Prostate gland (tissue), 2 donors: Measurements from ENCODE around the gene CLIP4. TPM values are rescaled to one million over a fixed set of nuclear protein-coding genes. Genes with fewer than 3 reads are reported as not detected.

Source experiments
- DNase-seq: peaks from one replicate; pipeline ENCODE4 v3.0.0-alpha.2; 2019; ENCODE audit warnings: low spot score
- H3K27ac ChIP-seq, 2 donors: fragments of 200-600 bp; sonication (generic); 2 replicates each; pipeline ENCODE4 v1.5.1; 2017 to 2019
- H3K27me3 ChIP-seq: fragments of 200-600 bp; sonication (generic); replicated peaks from 2 replicates; pipeline ENCODE4 v1.5.1; 2019; ENCODE audit not compliant: insufficient read depth
- H3K36me3 ChIP-seq, 2 donors: fragments of 200-600 bp; sonication (generic); 1 replicate in 1 of 2; 2 replicates in 1 of 2; pipeline versions ENCODE4 v1.5.1 to v1.8.1; 2017 to 2019
- H3K4me1 ChIP-seq: fragments of 200-600 bp; sonication (generic); replicated peaks from 2 replicates; pipeline ENCODE4 v1.5.1; 2019
- H3K4me3 ChIP-seq, 2 donors: fragments of 200-600 bp; sonication (generic); 2 replicates each; pipeline ENCODE4 v1.5.1; 2017 to 2019
- H3K9me3 ChIP-seq: fragments of 200-600 bp; sonication (generic); 2 replicates; pipeline ENCODE4 v1.5.1; 2017
- POLR2A ChIP-seq: fragments of 450-650 bp; IDR thresholded peaks from one replicate; pipeline ENCODE4 v1.6.1; 2016; ENCODE audit warnings: antibody characterized with exemption, mild to moderate bottlenecking
- POLR2AphosphoS5 ChIP-seq: sonication (generic); formaldehyde crosslinking; IDR thresholded peaks from one replicate; pipeline ENCODE4 v1.6.1; 2017; ENCODE audit warnings: antibody characterized with exemption
- WGBS: methylation state at CpG from one replicate; pipeline ENCODE4 v1.1.5; 2018; 5-methylcytosine and 5-hydroxymethylcytosine counted together
- intact Hi-C: fragments of 100-400 bp; cut with DNase I; formaldehyde crosslinking; loops from one replicate; pipeline ENCODE4 v1.14.2; 2022
- total RNA-seq, 2 donors: library from RNA; depleted of rRNA; stranded (reverse); fragments of >200 nt; gene quantifications; one replicate each; pipeline ENCODE4 v1.1.0, GENCODE V29; 2016
- TF ChIP-seq, protein P1 (sequence below), 4 experiments: fragments of 200-600 bp in 2 of 4; fragments of 450-650 bp in 2 of 4; sonication (generic) in 2 of 4; IDR thresholded peaks; 1 replicate in 3 of 4; 2 replicates in 1 of 4; pipeline ENCODE4 v1.5.1; 2016 to 2019; ENCODE audit warnings: antibody characterized with exemption in 4 of 4, mild to moderate bottlenecking in 2 of 4, moderate library complexity in 2 of 4

Gene CLIP4
- total RNA-seq, 2 donors from 2014 or later: 26.1 to 30.3 TPM

DNA sequence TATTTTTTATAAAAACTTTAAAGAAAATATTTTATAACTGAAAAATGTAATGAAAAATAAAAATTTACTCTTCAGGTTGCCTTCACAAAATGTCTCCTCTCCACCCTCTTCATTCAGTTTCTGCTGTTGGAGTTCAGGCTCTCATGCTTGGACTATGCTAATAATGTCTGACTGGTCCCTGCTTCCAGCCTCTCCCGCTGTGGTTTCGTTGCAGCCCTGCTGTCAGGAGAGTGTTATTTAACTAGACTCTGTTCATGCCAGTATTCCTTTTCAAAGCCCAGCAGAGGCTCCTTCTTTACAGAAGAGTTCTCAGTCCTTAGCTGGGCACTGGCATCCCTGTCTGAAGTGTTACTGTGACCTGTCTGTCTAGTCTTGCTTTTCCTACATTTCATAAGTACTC, 40.4 kb downstream of the CLIP4 start:
- Histone ChIP-seq H3K36me3 (no peaks in the 10 kb centered on the region), H3K27me3 (no peaks in the 10 kb centered on the region), H3K27ac (no peak overlapping the region), H3K4me3 (no peak overlapping the region), H3K4me1 (no peaks in the 10 kb centered on the region), H3K9me3 (no peaks in the 10 kb centered on the region)
- DNase-seq: no peak
- no peak for TF ChIP-seq POLR2AphosphoS5
- TF ChIP-seq, protein P1, sequence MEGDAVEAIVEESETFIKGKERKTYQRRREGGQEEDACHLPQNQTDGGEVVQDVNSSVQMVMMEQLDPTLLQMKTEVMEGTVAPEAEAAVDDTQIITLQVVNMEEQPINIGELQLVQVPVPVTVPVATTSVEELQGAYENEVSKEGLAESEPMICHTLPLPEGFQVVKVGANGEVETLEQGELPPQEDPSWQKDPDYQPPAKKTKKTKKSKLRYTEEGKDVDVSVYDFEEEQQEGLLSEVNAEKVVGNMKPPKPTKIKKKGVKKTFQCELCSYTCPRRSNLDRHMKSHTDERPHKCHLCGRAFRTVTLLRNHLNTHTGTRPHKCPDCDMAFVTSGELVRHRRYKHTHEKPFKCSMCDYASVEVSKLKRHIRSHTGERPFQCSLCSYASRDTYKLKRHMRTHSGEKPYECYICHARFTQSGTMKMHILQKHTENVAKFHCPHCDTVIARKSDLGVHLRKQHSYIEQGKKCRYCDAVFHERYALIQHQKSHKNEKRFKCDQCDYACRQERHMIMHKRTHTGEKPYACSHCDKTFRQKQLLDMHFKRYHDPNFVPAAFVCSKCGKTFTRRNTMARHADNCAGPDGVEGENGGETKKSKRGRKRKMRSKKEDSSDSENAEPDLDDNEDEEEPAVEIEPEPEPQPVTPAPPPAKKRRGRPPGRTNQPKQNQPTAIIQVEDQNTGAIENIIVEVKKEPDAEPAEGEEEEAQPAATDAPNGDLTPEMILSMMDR (IDR thresholded peaks at IDR 0.05): no peak
- TF ChIP-seq POLR2A: no peak
- 74% methylated on average over 2 of the region's 2 CpGs for WGBS
- intact Hi-C loops: no loop called here

DNA sequence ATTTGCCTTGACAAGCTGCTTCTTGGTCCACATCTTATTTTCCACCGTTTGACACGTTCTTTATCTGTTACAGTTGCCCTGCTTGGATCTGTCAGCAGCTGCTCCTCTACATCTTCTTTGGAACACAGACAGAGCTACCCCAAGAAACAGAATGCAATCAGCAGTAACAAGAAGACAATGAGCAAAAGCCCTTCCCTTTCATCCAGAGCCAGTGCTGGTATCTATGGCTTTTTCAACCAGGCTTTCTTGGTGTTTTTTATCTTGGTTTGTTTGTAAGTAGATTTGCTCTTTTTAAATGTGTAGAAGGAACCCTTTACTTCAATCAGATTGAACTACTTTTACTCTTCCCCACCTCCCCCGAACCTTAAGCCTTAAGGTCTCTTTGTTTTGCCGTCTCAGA, 41.9 kb downstream of the CLIP4 start:
- TF ChIP-seq, protein P1 (IDR thresholded peaks at IDR 0.05): no peak
- TF ChIP-seq POLR2AphosphoS5 (no peak), POLR2A (no peak)
- 72% methylated on average over 4 of the region's 4 CpGs for WGBS

DNA sequence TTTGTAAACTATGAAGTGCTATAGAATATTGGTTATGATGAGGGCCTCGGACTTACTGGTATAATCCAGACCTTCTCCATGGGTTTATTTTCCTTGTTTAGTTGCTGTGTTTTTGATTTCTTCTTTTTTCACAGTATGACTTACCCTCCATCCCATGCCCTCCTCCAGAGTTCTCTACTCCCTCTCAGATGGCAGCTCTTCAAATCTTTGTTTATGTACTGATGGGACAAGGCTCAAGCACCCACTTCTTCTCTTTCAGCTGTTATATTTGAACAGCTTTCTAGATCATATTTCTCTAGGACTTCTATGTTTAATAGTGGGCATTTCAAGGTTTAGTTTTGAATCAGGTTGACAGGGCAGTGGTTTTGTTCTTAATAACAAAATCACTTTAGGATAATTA, 43.9 kb downstream of the CLIP4 start:
- no peak overlapping the region for H3K4me3 ChIP-seq
- WGBS: 40% methylated on average over 1 of the region's 1 CpG
- no peak overlapping the region for H3K27ac ChIP-seq
- no peaks in the 10 kb centered on the region for H3K36me3 ChIP-seq
- no peaks in the 10 kb centered on the region for H3K4me1 ChIP-seq
- intact Hi-C loops: no loop called here
- TF ChIP-seq, protein P1 (IDR thresholded peaks at IDR 0.05): no peak
- TF ChIP-seq POLR2A (no peak), POLR2AphosphoS5 (no peak)
- no peaks in the 10 kb centered on the region for H3K9me3 ChIP-seq
- DNase-seq: no peak
- no peaks in the 10 kb centered on the region for H3K27me3 ChIP-seq

More for the DNA sequence above, 41.9 kb downstream of the CLIP4 start:
- H3K27ac ChIP-seq: no peak overlapping the region
- intact Hi-C loops: no loop called here
- no peak overlapping the region for H3K4me3 ChIP-seq
- no peaks in the 10 kb centered on the region for H3K4me1 ChIP-seq
- no peaks in the 10 kb centered on the region for H3K27me3 ChIP-seq
- DNase-seq: no peak
- H3K36me3 ChIP-seq: no peaks in the 10 kb centered on the region
- H3K9me3 ChIP-seq: no peaks in the 10 kb centered on the region

DNA sequence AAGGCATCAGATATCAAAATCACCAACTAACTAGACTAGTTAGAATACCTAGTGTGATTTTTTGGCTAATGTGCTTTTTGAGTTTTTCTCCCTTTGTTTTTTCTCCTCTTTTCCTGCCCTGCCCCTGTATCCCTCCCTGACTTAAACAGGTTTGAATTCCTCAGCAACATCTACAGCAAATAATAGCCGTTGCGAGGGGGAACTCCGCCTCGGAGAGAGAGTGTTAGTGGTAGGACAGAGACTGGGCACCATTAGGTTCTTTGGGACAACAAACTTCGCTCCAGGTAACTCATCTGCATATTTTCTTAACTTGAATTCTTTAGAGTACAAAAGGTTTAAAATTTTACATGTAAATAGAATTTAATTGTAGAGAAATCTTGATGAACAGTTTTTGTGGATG, 45.0 kb downstream of the CLIP4 start:
- Histone ChIP-seq H3K9me3 (no peaks in the 10 kb centered on the region), H3K27ac (no peak overlapping the region), H3K36me3 (no peaks in the 10 kb centered on the region), H3K4me3 (no peak overlapping the region), H3K27me3 (no peaks in the 10 kb centered on the region), H3K4me1 (peaks cover 3% of the 10 kb centered on the region)
- no peak for TF ChIP-seq POLR2A
- TF ChIP-seq POLR2AphosphoS5: no peak
- TF ChIP-seq, protein P1 (IDR thresholded peaks at IDR 0.05): no peak
- DNase-seq: no peak
- intact Hi-C loops: no loop called here
- WGBS: 87% methylated on average over 5 of the region's 5 CpGs

DNA sequence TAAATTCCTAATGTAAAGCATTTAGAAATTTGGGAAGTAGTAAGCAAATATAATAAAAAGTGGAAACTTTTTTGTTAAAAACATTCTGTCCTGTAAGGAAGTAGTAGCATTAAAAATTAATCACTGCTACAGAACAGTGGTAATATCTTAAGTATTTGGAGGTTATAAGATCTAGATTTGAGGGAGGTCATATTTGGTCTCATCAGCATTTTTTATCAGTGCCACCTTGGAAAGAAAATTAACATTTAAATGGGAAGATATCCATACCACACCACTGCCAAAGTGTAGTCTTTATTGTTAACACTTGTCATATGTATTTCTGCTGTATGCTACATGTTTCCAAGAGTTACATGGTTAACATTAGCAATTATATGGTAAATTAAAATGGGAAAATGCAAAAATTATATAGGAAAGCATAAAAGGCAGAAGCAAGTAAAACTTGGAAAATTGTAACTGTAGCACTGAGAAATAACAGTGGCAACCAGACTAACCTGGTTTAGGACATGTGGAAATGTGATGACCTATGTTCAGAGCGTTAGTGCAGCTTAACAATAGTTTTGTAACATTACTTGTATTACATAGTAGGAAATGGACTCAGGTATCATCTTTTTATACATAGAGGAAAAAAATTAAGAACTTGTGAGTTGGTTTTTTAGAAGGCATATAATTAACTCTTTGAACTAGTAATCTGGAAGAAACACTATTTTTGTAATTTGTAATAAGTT, 47.2 kb downstream of the CLIP4 start:
- Histone ChIP-seq H3K9me3 (no peaks in the 10 kb centered on the region), H3K4me1 (peaks cover 5% of the 10 kb centered on the region), H3K27ac (no peak overlapping the region), H3K27me3 (no peaks in the 10 kb centered on the region), H3K4me3 (no peak overlapping the region), H3K36me3 (no peaks in the 10 kb centered on the region)
- TF ChIP-seq, protein P1 (IDR thresholded peaks at IDR 0.05): no peak
- TF ChIP-seq POLR2AphosphoS5 (no peak), POLR2A (no peak)
- DNase-seq: no peak
- intact Hi-C loops: no loop called here
- WGBS: 89% methylated on average over 1 of the region's 1 CpG
